Esophagus muscularis mucosa (tissue), 4 donors: ENCODE data around the gene GIPC2. TPM values are rescaled to one million over a fixed set of nuclear protein-coding genes. Genes with fewer than 3 reads are reported as not detected.
"Not testable (repeated sequence)": the region's sequence is repeated elsewhere in the genome, so short reads cannot be mapped to it uniquely, and the experiment has no call there.

Experiments
- DNase-seq: peaks from one replicate; pipeline ENCODE4 v3.0.0-alpha.2; 2017; ENCODE audit errors: extremely low spot score
- H3K27ac ChIP-seq, 4 donors: fragments of 200-600 bp; sonication (generic); replicated peaks in 1 of 4; 1 replicate in 3 of 4; 2 replicates in 1 of 4; pipeline ENCODE4 v1.5.1; 2016 to 2019; ENCODE audit warnings: mild to moderate bottlenecking in 1 of 4
- H3K27me3 ChIP-seq, 4 donors: fragments of 200-600 bp; sonication (generic); one replicate each; pipeline versions ENCODE4 v1.5.1 to v1.6.0; 2016 to 2019
- H3K36me3 ChIP-seq, 4 donors: fragments of 200-600 bp; sonication (generic); one replicate each; pipeline ENCODE4 v1.5.1; 2016 to 2019
- H3K4me1 ChIP-seq, 4 donors: fragments of 200-600 bp; sonication (generic); one replicate each; pipeline ENCODE4 v1.5.1; 2016 to 2019
- H3K4me3 ChIP-seq, 4 donors: fragments of 200-600 bp; sonication (generic); 1 replicate in 2 of 4; 2 replicates in 2 of 4; pipeline ENCODE4 v1.5.1; 2016 to 2019; ENCODE audit warnings: mild to moderate bottlenecking in 4 of 4, moderate library complexity in 1 of 4
- H3K9me3 ChIP-seq, 4 donors: fragments of 200-600 bp; sonication (generic); 1 replicate in 3 of 4; 2 replicates in 1 of 4; pipeline ENCODE4 v1.5.1; 2016 to 2019
- EP300 ChIP-seq: sonication (generic); formaldehyde crosslinking; IDR thresholded peaks from one replicate; pipeline ENCODE4 v1.6.1; 2017; ENCODE audit warnings: antibody characterized with exemption
- POLR2A ChIP-seq: fragments of 450-650 bp; IDR thresholded peaks from one replicate; pipeline ENCODE4 v1.6.1; 2017; ENCODE audit warnings: antibody characterized with exemption, moderate library complexity, mild to moderate bottlenecking, low read depth
- POLR2AphosphoS5 ChIP-seq, 2 donors: sonication (generic); formaldehyde crosslinking; IDR thresholded peaks; one replicate each; pipeline ENCODE4 v1.6.1; 2017; ENCODE audit warnings: antibody characterized with exemption in 2 of 2
- WGBS: methylation state at CpG from one replicate; pipeline ENCODE4 v1.1.5; 2018; 5-methylcytosine and 5-hydroxymethylcytosine counted together
- intact Hi-C: fragments of 100-400 bp; cut with DNase I; formaldehyde crosslinking; loops from one replicate; pipeline ENCODE4 v1.15.1; 2023
- total RNA-seq, 4 donors: library from RNA; depleted of rRNA; stranded (reverse); fragments of >200 nt; gene quantifications; one replicate each; pipeline versions ENCODE4 v1.1.0 to v1.2.1, GENCODE V29; 2016
- TF ChIP-seq, protein P1 (sequence below), 3 experiments: fragments of 200-600 bp in 2 of 3; fragments of 450-650 bp in 1 of 3; sonication (generic) in 2 of 3; IDR thresholded peaks; one replicate each; pipeline ENCODE4 v1.5.1; 2017 to 2019; ENCODE audit warnings: antibody characterized with exemption in 3 of 3, mild to moderate bottlenecking in 2 of 3, moderate library complexity in 1 of 3

GIPC2 gene
- total RNA-seq, 4 donors from 2014 or later = 4.5 to 8.7 (median 6.8) TPM

GRCh38 chr1:78101051-78101450, 55.3 kb downstream of the GIPC2 start:
- WGBS = 100% methylated on average over 2 of the region's 2 CpGs
- no peak overlapping the region for H3K4me3 ChIP-seq
- intact Hi-C loops = loop anchor here (10.0 kb wide), 1 partner anchor 556 kb away; no protein-coding TSS in a partner anchor

GRCh38 chr1:78101514-78101913, 55.7 kb downstream of the GIPC2 start:
- Histone ChIP-seq H3K27me3 (no peaks in the 10 kb centered on the region), H3K4me3 (no peak overlapping the region), H3K4me1 (peaks cover 8 to 32% (median 15%) of the 10 kb centered on the region in 4 donors), H3K9me3 (no peaks in the 10 kb centered on the region), H3K36me3 (no peaks in the 10 kb centered on the region), H3K27ac (no peak overlapping the region)
- 44% methylated on average over 2 of the region's 2 CpGs for WGBS
- DNase-seq = no peak
- intact Hi-C loops = loop anchor here (10.0 kb wide), 1 partner anchor 557 kb away; no protein-coding TSS in a partner anchor
- TF ChIP-seq, protein P1, sequence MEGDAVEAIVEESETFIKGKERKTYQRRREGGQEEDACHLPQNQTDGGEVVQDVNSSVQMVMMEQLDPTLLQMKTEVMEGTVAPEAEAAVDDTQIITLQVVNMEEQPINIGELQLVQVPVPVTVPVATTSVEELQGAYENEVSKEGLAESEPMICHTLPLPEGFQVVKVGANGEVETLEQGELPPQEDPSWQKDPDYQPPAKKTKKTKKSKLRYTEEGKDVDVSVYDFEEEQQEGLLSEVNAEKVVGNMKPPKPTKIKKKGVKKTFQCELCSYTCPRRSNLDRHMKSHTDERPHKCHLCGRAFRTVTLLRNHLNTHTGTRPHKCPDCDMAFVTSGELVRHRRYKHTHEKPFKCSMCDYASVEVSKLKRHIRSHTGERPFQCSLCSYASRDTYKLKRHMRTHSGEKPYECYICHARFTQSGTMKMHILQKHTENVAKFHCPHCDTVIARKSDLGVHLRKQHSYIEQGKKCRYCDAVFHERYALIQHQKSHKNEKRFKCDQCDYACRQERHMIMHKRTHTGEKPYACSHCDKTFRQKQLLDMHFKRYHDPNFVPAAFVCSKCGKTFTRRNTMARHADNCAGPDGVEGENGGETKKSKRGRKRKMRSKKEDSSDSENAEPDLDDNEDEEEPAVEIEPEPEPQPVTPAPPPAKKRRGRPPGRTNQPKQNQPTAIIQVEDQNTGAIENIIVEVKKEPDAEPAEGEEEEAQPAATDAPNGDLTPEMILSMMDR (IDR thresholded peaks at IDR 0.05) = no peak
- TF ChIP-seq EP300 = no peak
- no peak for TF ChIP-seq POLR2A
- TF ChIP-seq POLR2AphosphoS5 (IDR thresholded peaks at IDR 0.05) = peak; percentile 50 to 53

More at GRCh38 chr1:78101051-78101450, 55.3 kb downstream of the GIPC2 start:
- H3K9me3 ChIP-seq = no peaks in the 10 kb centered on the region
- H3K36me3 ChIP-seq = no peaks in the 10 kb centered on the region
- no peak for DNase-seq
- no peak overlapping the region for H3K27ac ChIP-seq
- H3K4me1 ChIP-seq = peaks cover 13 to 35% (median 16%) of the 10 kb centered on the region in 4 donors
- no peaks in the 10 kb centered on the region for H3K27me3 ChIP-seq
- TF ChIP-seq POLR2A = no peak
- no peak for TF ChIP-seq POLR2AphosphoS5 (IDR thresholded peaks at IDR 0.05)
- TF ChIP-seq, protein P1 (IDR thresholded peaks at IDR 0.05) = no peak
- TF ChIP-seq EP300 = no peak

DNA sequence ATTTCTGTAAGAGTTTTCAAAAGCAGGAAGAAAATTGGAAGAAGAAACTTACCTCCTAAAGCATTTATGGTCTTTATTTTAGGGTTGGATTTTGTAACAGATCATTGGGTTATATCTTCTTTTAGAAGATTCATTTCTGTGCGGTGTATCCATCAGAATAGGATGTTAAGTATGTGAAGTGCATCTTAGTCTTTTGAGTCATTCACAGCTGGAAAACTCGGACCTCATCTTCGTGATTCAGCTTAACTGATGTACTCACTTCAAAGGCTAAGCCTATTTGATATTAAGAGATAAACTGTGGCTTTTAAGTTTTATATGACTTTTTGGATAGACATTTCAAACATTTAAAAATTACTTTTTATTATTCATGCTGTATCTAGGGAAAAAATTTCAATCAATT, 56.3 kb downstream of the GIPC2 start:
- H3K27ac ChIP-seq = no peak overlapping the region
- DNase-seq = no peak
- WGBS = 82% methylated on average over 3 of the region's 3 CpGs
- intact Hi-C loops = loop anchor here (10.0 kb wide), 1 partner anchor 557 kb away; no protein-coding TSS in a partner anchor
- H3K9me3 ChIP-seq = no peaks in the 10 kb centered on the region
- no peak for TF ChIP-seq POLR2AphosphoS5 (IDR thresholded peaks at IDR 0.05)
- TF ChIP-seq, protein P1 (IDR thresholded peaks at IDR 0.05) = no peak
- no peak for TF ChIP-seq EP300
- no peak for TF ChIP-seq POLR2A
- no peak overlapping the region for H3K4me3 ChIP-seq
- peaks cover 5 to 26% (median 11%) of the 10 kb centered on the region in 4 donors for H3K4me1 ChIP-seq
- H3K27me3 ChIP-seq = no peaks in the 10 kb centered on the region
- no peaks in the 10 kb centered on the region for H3K36me3 ChIP-seq

DNA sequence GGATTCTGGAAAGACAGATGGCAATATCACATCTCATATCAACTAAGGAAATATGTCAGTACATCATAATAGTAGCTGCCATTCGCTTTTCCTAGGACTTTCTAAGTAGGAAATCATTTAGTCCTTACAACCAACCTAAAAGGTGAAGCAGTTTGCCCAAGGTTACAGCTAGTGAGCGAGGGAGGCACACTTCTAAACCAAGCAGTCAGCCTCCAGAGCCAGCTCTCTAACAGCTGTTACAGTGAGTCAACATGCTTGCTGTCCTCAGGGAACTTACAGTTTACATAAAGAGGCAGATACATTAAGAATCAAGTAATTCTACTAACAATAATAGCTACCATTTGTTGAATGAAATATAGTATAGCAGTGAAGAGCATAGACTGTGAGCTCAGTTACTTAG, 57.1 kb downstream of the GIPC2 start:
- peaks cover 5 to 20% (median 7%) of the 10 kb centered on the region in 4 donors for H3K4me1 ChIP-seq
- TF ChIP-seq, protein P1 (IDR thresholded peaks at IDR 0.05) = no peak
- no peak for TF ChIP-seq POLR2A
- no peak for TF ChIP-seq EP300
- TF ChIP-seq POLR2AphosphoS5 (IDR thresholded peaks at IDR 0.05) = no peak
- no peaks in the 10 kb centered on the region for H3K27me3 ChIP-seq
- intact Hi-C loops = loop anchor here (10.0 kb wide), 1 partner anchor 558 kb away; no protein-coding TSS in a partner anchor
- no peak overlapping the region for H3K4me3 ChIP-seq
- no peak for DNase-seq
- no peaks in the 10 kb centered on the region for H3K36me3 ChIP-seq
- no peaks in the 10 kb centered on the region for H3K9me3 ChIP-seq
- 84% methylated on average over 2 of the region's 2 CpGs for WGBS
- no peak overlapping the region for H3K27ac ChIP-seq

GRCh38 chr1:78104322-78104721, 58.6 kb downstream of the GIPC2 start:
- no peak overlapping the region for H3K4me3 ChIP-seq
- TF ChIP-seq POLR2AphosphoS5 (IDR thresholded peaks at IDR 0.05) = no peak
- TF ChIP-seq, protein P1 (IDR thresholded peaks at IDR 0.05) = no peak
- no peak for TF ChIP-seq POLR2A
- TF ChIP-seq EP300 = no peak
- no peaks in the 10 kb centered on the region for H3K9me3 ChIP-seq
- H3K4me1 ChIP-seq = peaks cover 5 to 20% (median 7%) of the 10 kb centered on the region in 4 donors
- no peaks in the 10 kb centered on the region for H3K36me3 ChIP-seq
- DNase-seq = no peak
- H3K27me3 ChIP-seq = no peaks in the 10 kb centered on the region
- H3K27ac ChIP-seq = no peak overlapping the region
- intact Hi-C loops = loop anchor here (10.0 kb wide), 1 partner anchor 560 kb away; no protein-coding TSS in a partner anchor

DNA sequence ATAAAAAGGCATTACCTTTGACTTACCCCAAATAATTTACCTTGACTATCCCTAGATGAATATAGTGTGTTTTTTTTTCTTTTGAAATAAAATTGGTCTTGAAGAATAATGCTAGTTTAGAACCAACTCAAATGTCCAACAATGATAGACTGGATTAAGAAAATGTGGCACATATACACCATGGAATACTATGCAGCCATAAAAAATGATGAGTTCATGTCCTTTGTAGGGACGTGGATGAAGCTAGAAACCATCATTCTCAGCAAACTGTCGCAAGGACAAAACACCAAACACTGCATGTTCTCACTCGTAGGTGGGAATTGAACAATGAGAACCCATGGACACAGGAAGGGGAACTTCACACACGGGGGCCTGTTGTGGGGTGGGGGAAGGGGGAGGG, 63.9 kb downstream of the GIPC2 start:
- not testable (repeated sequence) for DNase-seq, H3K9me3 ChIP-seq, H3K27me3 ChIP-seq, H3K36me3 ChIP-seq, H3K4me3 ChIP-seq, H3K27ac ChIP-seq
- peaks cover 5 to 10% (median 8%) of the 10 kb centered on the region in 4 donors for H3K4me1 ChIP-seq
- 76% methylated on average over 4 of the region's 4 CpGs for WGBS
- intact Hi-C loops = loop anchor here (5.0 to 10.0 kb wide), 3 partner anchors 132 to 565 kb away; partner anchors contain the start of gene FUBP1
